NCI-H2081 (cell line): ENCODE measurements around the gene KCNQ2.

Source experiments
- DNase-seq, 2 experiments: peaks; one replicate each; lab custom pipeline; 2025; lab: John Stamatoyannopoulos, UW

Gene KCNQ2

DNA sequence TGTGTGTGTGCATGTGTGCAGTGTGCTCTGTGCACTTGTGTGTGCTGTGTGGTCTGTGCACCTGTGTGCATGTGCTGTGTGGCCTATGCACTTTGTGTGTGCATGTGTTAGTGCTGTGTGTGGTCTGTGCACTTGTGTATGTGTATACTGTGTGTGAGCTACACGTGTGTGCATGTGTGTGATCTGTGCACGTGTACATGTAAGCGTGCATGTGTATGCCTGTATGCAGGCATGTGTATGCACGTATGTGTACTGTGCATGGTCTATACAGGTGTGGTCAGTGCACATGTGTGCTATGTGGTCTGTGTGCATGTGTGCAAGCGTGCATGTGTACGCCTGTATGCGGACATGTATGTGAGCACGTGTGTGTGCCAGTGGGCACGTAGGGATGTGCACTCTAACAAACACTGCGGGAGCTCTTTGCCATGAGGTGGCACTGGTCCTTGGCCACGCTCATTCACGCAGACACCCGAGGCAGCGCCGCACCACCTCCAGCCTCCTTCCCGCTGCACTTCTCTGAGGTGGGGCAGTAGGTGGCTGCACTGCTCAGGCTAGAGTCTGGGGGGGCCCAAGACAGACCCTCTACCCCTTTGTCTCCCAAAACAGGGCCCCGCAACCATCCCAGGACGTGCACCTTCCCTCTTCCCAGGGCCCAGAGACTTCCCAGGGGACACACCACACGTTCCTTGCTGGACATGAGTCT is 68.9 kb downstream of the KCNQ2 start:
- no peak for DNase-seq

DNA sequence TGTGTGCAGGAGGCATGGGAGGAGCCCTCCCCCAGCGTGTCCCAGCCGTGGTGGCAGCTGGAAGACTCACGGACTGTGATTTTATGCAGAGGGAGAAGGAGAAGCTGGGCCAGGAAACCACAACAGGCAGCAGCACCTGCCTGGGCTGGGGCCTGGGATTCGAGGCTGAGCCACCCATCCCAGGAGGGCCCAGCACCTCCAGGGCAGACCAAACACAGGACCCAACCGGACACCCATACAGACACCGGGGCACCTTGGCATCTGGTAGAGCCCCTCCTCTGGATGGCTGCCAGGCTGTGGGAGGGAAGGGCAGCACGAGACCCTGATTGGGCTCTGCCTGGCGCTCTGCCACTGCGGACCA is 69.6 kb downstream of the KCNQ2 start:
- DNase-seq: no peak

DNA sequence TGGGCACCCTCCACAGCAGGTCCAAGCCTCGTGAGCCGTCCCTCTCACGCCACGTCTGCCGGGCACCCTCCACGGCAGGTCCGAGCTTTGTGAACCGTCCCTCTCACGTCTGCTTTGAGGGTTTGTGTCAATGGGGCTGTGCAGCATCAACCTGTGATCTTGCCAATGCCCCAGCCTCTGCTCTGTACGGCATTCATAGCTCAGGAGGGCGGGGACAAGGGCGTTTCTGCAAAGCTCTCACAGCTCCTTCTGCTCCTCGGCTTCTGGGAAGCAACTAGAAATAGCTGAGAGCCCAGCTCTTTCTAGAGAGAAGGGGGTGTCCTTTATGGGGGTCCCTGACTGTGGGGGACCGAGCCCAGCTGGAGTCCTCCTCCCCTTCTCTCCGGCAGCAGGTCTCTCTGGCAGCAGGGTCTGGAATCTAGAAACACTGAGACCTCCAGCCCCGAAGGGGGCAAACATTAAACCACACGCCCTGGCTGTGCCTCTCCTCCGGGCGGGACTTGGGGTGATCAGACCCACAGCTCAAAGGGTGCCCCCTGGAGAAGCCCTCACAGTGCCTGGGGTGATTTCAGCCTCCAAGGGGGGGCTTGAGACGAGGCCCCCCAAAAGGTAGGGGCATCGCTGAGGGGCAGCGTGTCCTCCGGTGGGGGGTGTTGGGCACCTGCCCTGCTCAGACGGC is 70.1 kb downstream of the KCNQ2 start:
- no peak for DNase-seq

DNA sequence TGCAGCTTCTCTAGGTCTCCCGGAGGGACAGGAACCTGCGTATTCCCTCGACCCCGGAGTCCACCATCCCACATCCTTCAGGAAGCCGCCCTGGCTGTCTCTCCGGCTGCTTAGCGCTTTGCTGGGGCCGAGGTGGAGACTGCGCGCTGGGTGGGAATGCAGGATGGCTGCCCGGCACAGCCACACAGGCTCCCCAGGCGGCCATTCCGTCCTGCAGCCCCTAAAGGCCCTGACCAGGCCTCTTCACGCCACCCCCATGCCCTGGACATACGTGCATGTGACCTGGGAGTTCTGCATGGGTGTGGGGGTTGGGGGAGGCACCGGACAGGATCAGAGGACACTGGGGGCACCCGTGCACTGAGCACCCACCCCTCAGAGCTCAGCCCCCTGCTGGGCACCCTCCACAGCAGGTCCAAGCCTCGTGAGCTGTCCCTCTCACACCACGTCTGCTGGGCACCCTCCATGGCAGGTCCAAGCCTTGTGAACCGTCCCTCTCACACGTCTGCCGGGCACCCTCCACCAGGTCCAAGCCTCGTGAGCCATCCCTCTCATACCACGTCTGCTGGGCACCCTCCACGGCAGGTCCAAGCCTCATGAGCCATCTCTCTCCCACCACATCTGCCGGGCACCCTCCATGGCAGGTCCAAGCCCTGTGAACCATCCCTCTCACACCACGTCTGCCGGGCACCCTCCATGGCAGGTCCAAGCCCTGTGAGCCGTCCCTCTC is 70.9 kb downstream of the KCNQ2 start:
- no peak for DNase-seq

DNA sequence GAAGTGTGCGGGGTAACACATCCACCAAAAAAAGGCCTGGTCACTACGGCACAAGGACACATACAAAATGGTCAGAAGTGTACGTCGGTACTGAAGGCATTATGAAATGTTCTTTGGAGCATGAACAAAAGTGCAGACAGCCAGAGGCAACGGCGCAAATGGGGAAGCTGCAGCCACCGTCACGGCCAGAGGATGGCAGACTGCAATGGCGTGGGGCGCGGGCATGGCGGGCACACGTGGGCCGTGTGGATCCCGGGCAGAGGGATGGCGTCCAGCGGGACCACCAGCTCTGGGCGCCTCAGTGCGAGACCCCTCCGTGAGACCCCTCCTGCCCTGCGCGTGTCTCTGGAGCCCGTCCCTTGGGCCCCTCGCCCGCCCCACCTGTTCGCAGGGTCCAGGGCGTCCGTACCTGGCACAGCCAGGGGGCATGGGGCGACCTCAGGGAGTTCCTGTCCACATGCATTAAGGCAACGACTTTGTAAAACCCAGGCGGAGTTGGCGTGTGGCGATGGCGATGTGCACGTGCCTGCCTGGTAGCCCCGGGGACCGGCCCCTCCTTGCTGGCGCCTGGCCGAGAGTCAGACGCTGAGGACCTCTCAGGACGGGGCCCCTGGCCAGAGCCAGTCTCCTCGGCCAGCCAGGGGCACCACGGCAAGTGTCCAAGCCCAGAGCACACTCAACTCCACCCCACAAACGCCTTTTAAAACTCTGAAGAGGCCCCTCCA is 71.8 kb downstream of the KCNQ2 start:
- no peak for DNase-seq

DNA sequence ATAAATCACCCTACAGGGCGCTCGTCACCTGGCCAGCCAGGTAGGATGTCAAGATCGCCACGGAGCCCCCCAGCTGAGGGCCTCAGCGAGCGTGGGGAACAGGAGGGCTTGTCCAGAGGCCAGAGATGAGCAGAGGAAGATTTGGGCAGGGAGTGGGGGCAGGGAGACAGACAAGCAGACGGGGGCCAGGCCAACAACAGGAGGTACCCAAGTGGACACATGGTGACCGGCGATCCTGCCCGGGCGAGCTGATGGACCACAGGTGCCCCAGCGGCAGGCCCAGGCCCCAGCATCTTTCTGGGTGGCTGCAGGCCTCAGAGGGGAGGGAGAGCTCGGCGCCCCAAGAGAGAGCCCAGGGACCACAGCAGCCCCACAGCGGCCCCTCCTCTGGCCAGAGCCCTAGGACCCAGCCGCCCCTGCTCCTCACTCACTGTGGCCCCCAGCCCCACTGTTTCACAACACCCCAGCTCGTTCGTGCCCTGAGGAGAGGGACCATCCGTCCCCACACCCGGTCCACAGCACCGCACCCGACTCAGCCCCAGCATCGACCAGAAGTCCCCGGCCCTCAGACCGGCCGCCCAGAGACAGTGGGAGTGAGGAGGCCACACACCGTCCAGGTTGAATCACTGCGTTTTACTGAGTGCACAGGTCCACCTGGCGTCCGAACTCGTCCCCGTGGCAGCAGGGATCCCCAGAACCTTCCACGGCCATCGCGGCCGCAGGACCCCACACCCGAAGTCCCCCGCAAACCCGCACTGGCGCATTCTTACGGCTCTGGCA is 72.7 kb downstream of the KCNQ2 start:
- DNase-seq: no peak

DNA sequence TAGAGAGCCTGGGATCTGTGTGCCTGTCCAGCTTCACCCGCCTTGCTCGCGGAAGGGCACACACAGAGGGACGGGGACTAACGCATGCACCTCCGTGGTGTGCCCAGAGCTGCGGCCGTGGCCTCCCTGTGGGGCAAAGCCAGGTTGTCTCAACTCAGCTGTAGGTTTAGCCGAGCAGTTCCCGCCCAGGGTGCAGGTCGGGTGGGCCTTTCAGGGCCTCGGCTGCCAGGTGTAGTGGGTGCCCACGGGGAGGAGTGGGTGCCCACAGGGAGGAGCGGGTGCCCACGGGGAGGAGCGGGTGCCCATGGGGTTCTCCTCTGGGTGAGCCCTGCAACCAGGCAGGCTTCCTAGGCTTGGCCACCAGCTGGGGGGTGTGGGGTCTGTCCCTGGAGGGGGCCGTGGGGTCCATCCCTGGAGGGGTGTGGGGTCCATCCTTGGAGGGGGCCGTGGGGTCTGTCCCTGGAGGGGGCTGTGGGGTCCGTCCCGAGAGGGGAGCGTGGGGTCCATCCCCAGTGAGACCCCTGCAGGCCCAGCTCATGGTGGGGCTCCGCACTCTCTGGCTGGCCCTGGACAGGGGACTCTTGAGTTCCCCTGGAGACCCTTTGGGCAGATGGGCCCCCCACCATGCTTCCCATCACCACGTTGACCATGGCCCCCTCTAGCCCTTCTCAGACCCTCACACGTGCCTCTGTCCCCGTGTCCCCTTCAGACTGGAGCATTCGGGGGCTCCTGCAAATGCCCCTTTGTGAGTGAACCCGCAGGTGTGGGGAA is 73.5 kb downstream of the KCNQ2 start:
- no peak for DNase-seq

DNA sequence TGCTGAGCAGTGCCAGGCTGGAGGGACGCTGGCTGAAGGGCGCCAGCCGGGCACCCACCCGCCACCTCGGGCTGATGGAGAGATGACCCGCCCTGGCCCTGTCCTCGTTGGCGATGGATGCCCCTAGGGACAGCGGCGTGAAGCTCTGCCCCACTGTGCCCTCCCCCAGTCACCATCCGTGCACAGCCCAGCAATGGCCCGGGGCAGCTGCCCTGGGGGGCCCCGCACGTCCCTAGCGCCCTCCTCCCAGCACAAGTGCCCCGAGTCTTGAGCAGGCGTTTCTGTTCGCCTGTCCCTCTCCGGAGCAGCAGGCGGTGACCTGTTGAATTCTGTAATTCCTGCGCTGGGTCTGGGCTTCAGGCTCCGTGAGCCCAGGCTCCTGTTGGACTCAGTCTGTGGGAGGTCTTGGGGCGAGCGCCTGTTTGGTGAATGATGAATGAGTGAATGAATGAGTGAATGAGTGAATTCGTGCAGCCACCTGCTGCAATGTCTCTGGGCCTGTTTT is 74.5 kb downstream of the KCNQ2 start:
- DNase-seq: no peak

DNA sequence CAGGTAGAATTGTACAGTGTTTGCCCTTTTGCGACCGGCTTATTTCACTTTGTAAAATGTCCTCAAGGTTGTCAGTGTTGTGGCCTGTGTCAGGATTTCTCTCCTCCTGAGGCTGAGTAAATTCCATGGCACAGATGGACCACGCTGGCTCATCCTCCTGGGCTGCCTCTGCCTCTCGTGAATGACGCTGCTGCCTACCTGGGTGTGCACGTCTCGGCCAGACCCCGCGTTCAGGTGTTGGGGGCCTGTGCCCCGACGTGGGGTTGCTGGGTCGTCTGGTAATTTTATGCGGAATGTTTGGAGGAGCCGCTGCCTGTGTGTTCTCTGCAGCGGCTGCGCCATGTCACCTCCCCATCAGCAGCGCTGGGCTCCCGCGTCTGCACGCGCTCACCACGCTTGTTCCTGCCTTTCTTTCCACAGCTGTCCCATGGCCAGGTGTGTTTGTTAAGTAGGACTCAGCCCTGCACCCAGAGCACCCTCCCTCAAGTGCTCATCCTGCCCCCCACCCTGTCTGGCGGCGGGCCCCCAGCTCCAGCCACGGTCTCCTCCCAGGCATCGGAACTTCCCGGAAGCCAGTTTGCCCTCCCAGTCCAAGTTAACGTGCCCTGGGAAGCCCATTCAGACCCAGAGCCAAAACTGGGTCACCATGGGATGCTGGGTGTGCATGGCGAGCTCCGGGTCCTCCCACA is 75.2 kb downstream of the KCNQ2 start:
- DNase-seq: no peak

DNA sequence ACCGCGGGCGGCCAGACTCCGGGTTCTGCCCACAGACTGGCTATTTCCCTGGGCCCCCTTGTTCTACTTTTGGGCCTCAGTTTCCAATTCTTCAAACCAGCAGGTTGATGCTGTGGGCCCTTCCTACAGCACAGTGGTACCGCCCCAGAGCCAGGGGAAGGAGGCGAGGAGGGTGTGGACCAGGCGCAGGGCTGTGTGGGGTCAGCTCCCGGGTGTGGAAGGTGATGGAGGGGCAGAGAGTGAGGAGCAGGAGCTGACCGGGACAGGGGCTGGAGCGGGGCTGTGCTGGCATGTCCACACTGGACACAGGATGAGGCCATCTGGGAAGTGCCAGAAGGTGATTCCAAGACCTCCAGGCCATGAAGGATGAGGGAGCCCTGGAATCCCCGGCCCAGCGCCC is 76.2 kb downstream of the KCNQ2 start:
- DNase-seq: no peak

DNA sequence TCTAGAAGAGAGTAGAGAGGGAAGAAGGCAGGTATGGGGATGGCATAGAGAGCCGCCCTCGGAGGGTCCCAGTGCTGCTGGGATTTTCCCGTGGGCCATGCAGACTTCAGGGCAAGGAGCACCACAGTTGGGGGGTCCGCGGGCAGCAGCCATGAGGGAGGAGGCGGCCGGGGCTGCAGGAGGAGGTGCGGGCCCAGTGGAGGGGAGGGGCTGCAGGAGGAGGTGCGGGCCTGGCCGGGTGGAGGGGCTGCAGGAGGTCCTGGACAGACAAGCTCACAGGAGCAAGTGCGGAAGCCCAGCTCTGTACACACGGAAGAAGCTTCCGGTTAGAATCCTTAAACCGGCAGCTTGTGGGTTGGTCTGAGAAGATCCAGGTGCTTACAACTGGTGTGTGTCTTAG is 76.7 kb downstream of the KCNQ2 start:
- DNase-seq: no peak

DNA sequence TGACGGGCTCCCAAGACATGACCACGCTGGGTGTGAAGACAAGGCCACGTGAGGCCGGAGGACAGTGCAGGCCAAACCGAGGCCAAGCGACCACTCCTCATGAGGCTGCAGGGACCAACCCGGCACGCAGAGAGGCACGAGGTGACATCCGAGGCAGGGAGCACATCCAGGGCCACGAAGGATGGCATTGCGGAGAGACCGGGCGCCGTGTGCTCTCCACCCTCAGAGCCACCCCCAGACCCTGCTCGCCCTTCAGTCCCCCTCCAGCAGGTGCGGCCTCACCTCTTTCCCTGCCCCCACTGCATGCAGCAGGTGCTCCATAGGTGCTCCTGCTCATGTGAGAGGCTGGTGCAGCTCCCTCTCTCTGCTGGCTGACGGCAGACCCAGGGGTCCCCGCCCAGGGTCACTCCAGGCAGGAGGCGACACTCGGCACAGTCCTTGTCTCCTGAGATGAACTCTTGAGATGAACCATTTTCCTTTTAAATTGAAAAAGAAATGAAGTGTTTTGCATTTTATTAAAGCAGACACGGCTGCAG is 77.5 kb downstream of the KCNQ2 start:
- no peak for DNase-seq

DNA sequence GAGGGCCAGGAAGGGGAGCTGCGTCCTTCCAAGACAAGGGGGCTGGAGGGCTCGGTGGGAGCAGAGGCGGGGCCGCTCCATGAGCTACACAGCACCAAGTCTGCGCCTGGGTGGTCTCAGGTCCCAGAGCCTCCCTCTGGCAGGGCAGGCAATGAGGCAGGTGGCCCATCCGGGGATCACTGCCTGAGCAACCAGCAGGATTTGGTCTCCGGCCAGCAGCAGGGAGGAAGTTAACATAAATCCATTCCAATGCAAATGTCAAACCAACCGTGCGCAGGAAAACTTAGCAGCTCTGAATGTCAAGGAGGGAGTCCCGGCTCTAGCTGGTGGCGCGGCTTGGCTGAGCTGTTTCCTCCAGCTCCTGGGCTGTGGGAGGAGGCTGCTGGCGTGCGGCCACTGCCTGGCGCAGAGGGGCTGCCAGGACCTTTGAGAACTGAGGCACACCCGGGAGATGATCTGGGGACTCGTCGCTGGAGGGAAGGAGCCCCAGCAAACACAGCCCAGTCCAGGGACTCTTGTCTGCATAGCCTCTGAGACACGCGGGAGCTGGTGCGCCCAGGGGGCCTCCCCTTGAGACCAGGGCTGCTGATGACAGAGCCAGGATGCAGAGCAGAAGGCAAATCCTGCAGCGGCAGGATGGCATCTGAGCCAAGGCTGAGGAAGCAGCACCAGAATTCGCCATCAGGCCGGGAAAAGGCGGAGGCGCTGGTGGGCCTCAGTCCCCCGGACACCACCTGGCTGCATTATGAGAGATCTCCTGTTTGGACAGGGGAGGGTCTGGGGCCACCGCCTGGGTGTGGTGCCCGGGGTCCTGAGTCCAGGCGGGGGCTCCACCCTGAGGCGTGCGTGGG is 78.2 kb downstream of the KCNQ2 start:
- DNase-seq: peak in 1 of 2 experiments; percentile 34

DNA sequence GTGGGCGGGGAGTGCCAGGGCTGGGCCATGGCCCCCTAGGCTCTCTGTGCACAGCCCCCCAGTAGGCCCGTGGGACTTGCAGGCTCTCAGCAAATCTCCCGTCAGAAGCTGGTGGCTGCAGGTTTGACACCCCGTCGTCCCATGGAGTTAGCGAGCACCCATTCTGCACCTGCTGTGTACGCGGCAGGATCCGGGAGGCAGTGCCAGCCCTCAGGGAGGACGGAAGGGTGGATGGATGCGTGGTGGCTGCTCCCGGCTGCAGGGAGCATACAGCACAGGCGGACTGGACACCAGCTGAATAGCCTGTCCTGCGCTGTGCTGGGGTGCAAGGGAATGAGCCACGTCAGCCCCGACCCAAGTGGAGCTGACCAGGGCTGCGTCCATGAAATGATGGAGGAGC is 78.9 kb downstream of the KCNQ2 start:
- no peak for DNase-seq

DNA sequence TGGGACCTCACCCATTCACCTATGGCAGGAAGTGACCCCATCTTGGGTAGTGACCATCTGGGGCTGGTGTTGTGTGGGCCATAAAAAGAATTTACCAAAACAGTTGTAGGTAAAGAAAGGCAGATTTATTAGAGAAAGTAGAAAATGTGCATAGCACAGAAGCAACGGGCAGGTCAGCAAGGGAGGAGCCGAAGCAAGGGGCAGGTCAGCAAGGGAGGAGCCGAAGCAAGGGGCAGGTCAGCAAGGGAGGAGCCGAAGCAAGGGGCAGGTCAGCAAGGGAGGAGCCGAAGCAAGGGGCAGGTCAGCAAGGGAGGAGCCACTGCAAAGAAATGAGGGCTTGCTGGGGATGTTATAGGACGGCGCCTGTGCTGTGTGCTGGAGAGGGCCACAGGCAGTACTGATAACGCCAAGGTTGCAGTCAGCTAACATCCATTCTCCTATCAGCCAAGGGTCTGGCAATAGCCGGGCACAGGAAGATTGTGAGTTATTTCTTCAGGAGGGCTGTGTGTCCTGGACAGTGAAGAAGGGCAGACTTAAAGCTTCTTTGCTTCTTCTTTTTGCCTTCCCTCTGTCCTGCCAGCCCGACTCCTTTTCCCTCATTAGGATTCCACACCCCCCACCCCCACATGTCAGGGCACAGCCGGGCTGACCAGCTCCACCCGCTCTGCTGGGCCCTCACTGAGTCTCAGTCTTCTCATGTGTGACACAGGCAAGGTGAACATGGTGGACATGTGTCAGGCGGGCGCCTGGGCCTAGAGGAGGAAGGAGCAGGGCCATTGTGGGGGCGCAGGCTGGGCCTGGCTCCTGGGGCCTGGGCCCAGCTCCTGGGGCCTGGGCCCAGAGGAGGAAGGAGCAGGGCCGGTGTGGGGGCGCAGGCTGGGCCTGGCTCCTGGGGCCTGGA is 79.7 kb downstream of the KCNQ2 start:
- no peak for DNase-seq

DNA sequence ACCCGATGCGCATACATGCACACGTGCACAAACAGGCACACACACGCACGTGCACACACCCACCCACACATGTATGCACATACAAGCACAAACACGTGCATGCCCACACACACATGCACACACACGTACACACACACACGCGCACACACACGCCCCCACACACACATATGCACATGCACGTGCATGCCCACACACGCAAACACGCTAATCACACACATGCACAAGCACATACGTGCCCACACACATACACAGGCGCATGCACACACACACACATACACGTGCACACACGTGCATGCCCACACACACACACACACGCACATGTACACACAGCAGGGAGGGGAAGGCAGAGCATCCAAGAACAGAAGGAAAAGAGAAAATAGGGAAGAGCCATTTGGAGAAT is 84.5 kb downstream of the KCNQ2 start:
- DNase-seq: no peak

DNA sequence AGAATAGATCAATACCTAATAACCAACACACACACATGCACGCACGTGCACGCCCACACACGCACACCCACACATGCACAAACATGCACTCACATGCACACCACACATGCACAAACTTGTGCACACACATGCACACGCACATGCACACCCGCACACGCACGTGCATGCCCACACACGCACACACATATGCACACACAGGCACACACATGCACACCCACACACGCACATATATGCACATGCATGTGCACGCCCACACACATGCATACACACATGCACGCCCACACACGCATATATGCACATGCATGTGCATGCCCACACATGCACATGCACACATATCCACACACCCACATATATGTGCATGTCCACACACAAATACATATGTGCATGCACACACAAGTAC is 85.1 kb downstream of the KCNQ2 start:
- DNase-seq: no peak

DNA sequence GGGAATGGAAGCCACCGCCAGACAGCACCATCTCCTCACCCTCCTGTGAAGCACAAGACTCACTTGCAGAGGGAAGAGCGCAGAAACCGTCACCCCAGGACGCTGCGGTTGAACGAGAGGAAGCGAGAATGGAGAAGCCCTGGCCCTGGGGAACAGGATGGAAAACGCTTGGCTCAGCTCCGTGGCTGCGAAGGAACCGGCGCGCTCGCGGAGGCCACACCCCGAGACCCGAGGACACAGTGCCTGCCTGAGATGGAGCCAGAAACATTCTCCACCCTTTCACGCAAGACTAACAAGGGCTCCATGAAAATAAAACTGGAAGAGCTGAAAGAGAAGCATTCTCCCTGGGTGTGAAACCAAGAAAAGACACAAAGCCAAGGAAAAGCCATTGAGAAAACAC is 86.0 kb downstream of the KCNQ2 start:
- DNase-seq: no peak
